ENCODE results near the gene TBCD. TPM values are rescaled to one million over a fixed set of nuclear protein-coding genes. Genes with fewer than 3 reads are reported as not detected.

Gene TBCD
- total RNA-seq, 1 experiment from 2014 or later, result 94.6 TPM

DNA sequence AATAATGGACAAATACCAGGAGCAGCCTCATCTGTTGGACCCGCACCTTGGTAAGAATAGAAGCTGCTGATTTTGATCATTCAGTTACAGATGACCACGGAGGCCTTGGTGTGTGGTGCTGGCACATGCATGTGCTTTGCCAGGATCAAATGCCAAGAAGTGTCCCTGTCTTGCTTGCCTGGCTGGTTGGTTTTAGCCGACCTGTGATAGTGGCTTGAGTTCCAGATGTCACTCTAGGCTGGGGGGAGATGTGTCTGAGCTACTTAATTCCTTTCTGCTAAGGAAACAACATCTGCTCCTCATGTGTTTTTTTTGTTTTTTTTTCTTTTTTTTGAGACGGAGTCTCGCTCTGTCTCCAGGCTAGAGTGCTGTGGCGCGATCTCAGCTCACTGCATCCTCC lies 4.3 kb downstream of the TBCD start:
- no peaks in the 10 kb centered on the region for H3K27me3 Mint-ChIP-seq (ENCODE audit: insufficient read depth, unreplicated experiment)
- DNase-seq, result no peak
- POLR2A ChIA-PET, result no interaction called here

DNA sequence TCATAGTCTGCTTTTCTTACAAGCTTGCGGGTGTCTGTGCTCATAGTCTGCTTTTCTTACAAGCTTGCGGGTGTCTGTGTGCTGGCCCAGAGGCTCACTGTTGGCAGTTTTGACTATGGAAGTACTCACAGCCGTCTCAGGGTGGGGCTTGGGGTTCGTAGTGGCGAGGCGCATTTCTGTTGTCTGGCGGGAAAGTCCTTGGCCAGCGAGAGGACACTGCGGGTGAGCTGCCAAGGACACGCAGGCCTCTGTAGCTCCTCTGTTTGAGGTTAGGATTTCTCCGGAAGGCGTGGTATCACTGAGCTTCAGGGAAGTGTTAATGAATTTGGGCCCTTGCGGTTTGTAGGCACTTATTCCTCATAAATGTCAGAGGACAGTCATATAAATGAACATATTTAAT lies 13.5 kb downstream of the TBCD start:
- 0 out of 2 replicates have a peak, but pooled peaks cover 1% of the 10 kb centered on the region for H3K36me3 ChIP-seq (ENCODE audit: control insufficient read depth, insufficient read depth, low read length)
- no peaks in the 10 kb centered on the region for H3K27me3 ChIP-seq (replicated peaks; ENCODE audit: control insufficient read depth, insufficient read depth, low read length)
- intact Hi-C loops (cut with micrococcal nuclease; ENCODE audit: unreplicated experiment), result loop anchor here (5.0 kb wide), 1 partner anchor 98 kb away; no protein-coding TSS in a partner anchor
- no peaks in the 10 kb centered on the region for H3K4me1 ChIP-seq
- Mint-ChIP-seq H3K4me3 (ENCODE audit: unreplicated experiment) (no peak overlapping the region), H3K27me3 (ENCODE audit: insufficient read depth, unreplicated experiment) (no peaks in the 10 kb centered on the region), H3K9me3 (ENCODE audit: unreplicated experiment) (no peaks in the 10 kb centered on the region), H3K27ac (ENCODE audit: unreplicated experiment) (no peak overlapping the region), H3K4me1 (ENCODE audit: low read depth, unreplicated experiment) (no peaks in the 10 kb centered on the region), H3K36me3 (ENCODE audit: insufficient read depth, unreplicated experiment) (peaks cover 48% of the 10 kb centered on the region)
- H3K4me3 ChIP-seq (ENCODE audit: low read depth, low read length), result no peak overlapping the region
- CTCF ChIA-PET, result interaction anchor here (0.6 to 0.7 kb wide), 2 partner anchors 11 to 97 kb away, joined by 3 to 4 read pairs; no protein-coding TSS in a partner anchor
- no peak for DNase-seq
- no peaks in the 10 kb centered on the region for H3K9me3 ChIP-seq
- TF ChIP-seq, protein P1, sequence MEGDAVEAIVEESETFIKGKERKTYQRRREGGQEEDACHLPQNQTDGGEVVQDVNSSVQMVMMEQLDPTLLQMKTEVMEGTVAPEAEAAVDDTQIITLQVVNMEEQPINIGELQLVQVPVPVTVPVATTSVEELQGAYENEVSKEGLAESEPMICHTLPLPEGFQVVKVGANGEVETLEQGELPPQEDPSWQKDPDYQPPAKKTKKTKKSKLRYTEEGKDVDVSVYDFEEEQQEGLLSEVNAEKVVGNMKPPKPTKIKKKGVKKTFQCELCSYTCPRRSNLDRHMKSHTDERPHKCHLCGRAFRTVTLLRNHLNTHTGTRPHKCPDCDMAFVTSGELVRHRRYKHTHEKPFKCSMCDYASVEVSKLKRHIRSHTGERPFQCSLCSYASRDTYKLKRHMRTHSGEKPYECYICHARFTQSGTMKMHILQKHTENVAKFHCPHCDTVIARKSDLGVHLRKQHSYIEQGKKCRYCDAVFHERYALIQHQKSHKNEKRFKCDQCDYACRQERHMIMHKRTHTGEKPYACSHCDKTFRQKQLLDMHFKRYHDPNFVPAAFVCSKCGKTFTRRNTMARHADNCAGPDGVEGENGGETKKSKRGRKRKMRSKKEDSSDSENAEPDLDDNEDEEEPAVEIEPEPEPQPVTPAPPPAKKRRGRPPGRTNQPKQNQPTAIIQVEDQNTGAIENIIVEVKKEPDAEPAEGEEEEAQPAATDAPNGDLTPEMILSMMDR (IDR thresholded peaks at IDR 0.05; ENCODE audit: insufficient read depth in 1 of 2, low read depth in 1 of 2, low read length in 1 of 2, severe bottlenecking in 1 of 2, unreplicated experiment in 1 of 2), result no peak
- BruUV-seq (replicated peaks), result no TSS peak
- POLR2A ChIA-PET, result no interaction called here

More for the DNA sequence above, 4.3 kb downstream of the TBCD start:
- intact Hi-C loops (cut with micrococcal nuclease; ENCODE audit: unreplicated experiment), result no loop called here
- no TSS peak for BruUV-seq (replicated peaks)
- H3K9me3 Mint-ChIP-seq (ENCODE audit: unreplicated experiment), result no peaks in the 10 kb centered on the region
- Histone ChIP-seq H3K9me3 (no peaks in the 10 kb centered on the region), H3K27me3 (replicated peaks; ENCODE audit: control insufficient read depth, insufficient read depth, low read length) (no peaks in the 10 kb centered on the region), H3K36me3 (ENCODE audit: control insufficient read depth, insufficient read depth, low read length) (no peaks in the 10 kb centered on the region), H3K4me3 (ENCODE audit: low read depth, low read length) (no peak overlapping the region), H3K4me1 (peaks cover 14% of the 10 kb centered on the region)
- CTCF ChIA-PET, result interaction anchor here (1.3 kb wide), 1 partner anchor 87 kb away, joined by 4 read pairs; no protein-coding TSS in a partner anchor
- H3K4me1 Mint-ChIP-seq (ENCODE audit: low read depth, unreplicated experiment), result peaks cover 18% of the 10 kb centered on the region
- TF ChIP-seq, protein P1 (IDR thresholded peaks at IDR 0.05; ENCODE audit: insufficient read depth in 1 of 2, low read depth in 1 of 2, low read length in 1 of 2, severe bottlenecking in 1 of 2, unreplicated experiment in 1 of 2), result no peak
- H3K27ac Mint-ChIP-seq (ENCODE audit: unreplicated experiment), result no peak overlapping the region
- H3K36me3 Mint-ChIP-seq (ENCODE audit: insufficient read depth, unreplicated experiment), result peaks cover 51% of the 10 kb centered on the region
- no peak overlapping the region for H3K4me3 Mint-ChIP-seq (ENCODE audit: unreplicated experiment)

DNA sequence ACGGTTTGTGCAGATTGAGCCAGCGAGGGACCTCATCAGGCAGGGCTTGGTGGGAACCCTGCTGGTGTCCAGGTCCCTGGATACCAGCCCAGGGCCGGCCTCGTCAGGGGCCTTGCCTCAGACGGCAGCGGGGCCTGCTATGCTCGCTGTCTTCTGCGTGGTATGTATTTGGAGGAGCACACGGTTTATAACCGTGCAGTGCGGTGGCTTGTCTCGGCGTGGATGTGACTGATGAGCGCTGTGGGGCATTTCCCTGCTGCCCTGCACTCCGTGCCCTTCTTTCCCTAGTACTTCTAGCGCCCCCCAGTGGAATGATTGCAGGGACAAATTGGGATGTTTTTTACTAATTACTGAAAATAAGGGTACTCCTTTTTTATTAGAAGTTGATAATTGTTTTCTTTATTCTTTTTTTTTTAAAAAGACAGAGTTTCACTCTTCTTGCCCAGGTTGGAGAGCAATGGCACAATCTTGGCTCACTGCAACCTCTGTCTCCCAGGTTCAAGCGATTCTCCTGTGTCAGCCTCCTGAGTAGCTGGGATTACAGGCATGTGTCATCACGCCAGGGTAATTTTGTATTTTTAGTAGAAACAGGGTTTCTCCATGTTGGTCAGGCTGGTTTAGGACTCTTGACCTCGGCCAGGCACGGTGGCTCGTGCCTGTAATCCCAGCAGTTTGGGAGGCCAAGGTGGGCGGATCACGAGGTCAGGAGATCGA lies 15.3 kb downstream of the TBCD start:
- intact Hi-C loops (cut with micrococcal nuclease; ENCODE audit: unreplicated experiment), result loop anchor here (5.0 kb wide), 1 partner anchor 100 kb away; no protein-coding TSS in a partner anchor
- Mint-ChIP-seq H3K9me3 (ENCODE audit: unreplicated experiment) (no peaks in the 10 kb centered on the region), H3K36me3 (ENCODE audit: insufficient read depth, unreplicated experiment) (peaks cover 54% of the 10 kb centered on the region), H3K4me3 (ENCODE audit: unreplicated experiment) (no peak overlapping the region), H3K27ac (ENCODE audit: unreplicated experiment) (no peak overlapping the region), H3K27me3 (ENCODE audit: insufficient read depth, unreplicated experiment) (no peaks in the 10 kb centered on the region), H3K4me1 (ENCODE audit: low read depth, unreplicated experiment) (no peaks in the 10 kb centered on the region)
- H3K27me3 ChIP-seq (replicated peaks; ENCODE audit: control insufficient read depth, insufficient read depth, low read length), result no peaks in the 10 kb centered on the region
- ChIA-PET POLR2A (no interaction called here), CTCF (interaction anchor here (0.6 kb wide), 1 partner anchor 98 kb away, joined by 3 read pairs; no protein-coding TSS in a partner anchor)
- peaks cover 1% of the 10 kb centered on the region; the same call in 1 of the 2 replicates for H3K36me3 ChIP-seq (ENCODE audit: control insufficient read depth, insufficient read depth, low read length)
- peak; percentile 58 to 71 for DNase-seq
- no TSS peak for BruUV-seq (replicated peaks)
- no peaks in the 10 kb centered on the region for H3K4me1 ChIP-seq
- TF ChIP-seq, protein P1 (IDR thresholded peaks at IDR 0.05; ENCODE audit: insufficient read depth in 1 of 2, low read depth in 1 of 2, low read length in 1 of 2, severe bottlenecking in 1 of 2, unreplicated experiment in 1 of 2), result peak; percentile 64 to 78
- H3K4me3 ChIP-seq (ENCODE audit: low read depth, low read length), result no peak overlapping the region
- no peaks in the 10 kb centered on the region for H3K9me3 ChIP-seq

Measured in Caco-2 (cell line).